ENCODE results near the gene ALG5. TPM values are rescaled to one million over a fixed set of nuclear protein-coding genes. Genes with fewer than 3 reads are reported as not detected.

ALG5 gene
- total RNA-seq, 6 experiments from 2014 or later, result 22.9 to 30.0 (median 28.5) TPM

DNA sequence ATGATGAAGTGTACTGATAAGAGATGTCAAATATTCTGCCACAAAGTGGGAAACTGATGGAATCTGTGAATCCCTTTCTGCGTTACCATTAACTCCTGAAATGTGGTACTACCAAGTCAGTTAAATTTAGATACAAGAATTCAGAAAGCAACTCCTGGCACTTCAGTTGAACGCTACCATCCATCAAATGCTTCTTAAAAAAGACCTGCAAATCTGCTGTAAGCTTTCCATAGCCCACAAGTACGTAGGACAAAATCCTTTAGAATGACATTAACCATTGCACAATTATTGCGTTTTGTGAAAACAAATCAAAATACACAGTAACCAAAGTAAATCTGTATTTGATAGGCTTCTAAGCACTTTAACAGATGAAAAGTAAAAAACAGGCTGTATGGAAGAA lies 84.5 kb downstream of the ALG5 start:
- Histone ChIP-seq H3K4me1 (peaks cover 0 to 11% (median 0%) of the 10 kb centered on the region in 4 donors), H3K4me3 (no peak overlapping the region), H3K9me3 (no peaks in the 10 kb centered on the region), H3K36me3 (no peaks in the 10 kb centered on the region), H3K27me3 (no peaks in the 10 kb centered on the region), H3K27ac (no peak overlapping the region)
- WGBS (ENCODE audit: insufficient coverage, low coverage, low lambda C conversion rate, missing lambda C conversion rate), result 59% methylated on average over 4 of the region's 4 CpGs
- ATAC-seq (no peak), DNase-seq (no peak)
- intact Hi-C loops (cut with DNase I), result no loop called here
- TF ChIP-seq, protein P1, sequence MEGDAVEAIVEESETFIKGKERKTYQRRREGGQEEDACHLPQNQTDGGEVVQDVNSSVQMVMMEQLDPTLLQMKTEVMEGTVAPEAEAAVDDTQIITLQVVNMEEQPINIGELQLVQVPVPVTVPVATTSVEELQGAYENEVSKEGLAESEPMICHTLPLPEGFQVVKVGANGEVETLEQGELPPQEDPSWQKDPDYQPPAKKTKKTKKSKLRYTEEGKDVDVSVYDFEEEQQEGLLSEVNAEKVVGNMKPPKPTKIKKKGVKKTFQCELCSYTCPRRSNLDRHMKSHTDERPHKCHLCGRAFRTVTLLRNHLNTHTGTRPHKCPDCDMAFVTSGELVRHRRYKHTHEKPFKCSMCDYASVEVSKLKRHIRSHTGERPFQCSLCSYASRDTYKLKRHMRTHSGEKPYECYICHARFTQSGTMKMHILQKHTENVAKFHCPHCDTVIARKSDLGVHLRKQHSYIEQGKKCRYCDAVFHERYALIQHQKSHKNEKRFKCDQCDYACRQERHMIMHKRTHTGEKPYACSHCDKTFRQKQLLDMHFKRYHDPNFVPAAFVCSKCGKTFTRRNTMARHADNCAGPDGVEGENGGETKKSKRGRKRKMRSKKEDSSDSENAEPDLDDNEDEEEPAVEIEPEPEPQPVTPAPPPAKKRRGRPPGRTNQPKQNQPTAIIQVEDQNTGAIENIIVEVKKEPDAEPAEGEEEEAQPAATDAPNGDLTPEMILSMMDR (IDR thresholded peaks at IDR 0.05), result no peak
- no peak for TF ChIP-seq POLR2A (IDR thresholded peaks at IDR 0.05)

DNA sequence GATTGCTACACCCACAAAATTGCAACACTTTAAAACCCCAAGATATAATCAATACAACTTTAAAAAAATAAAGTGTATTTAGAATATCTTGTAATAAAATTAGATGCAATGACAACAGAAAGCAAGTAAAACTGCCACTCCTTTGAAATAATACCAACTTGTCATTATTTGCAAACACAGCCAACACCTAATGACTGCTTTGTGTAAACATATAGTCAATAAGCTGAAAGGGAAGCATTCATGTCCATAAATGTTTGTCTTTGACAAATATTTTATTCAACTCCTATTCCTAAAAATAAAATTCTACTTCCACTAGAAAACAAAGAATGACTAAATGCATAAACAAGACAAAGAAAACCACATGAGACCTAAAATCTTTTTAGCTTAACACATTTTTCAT lies 85.7 kb downstream of the ALG5 start:
- intact Hi-C loops (cut with DNase I), result no loop called here

DNA sequence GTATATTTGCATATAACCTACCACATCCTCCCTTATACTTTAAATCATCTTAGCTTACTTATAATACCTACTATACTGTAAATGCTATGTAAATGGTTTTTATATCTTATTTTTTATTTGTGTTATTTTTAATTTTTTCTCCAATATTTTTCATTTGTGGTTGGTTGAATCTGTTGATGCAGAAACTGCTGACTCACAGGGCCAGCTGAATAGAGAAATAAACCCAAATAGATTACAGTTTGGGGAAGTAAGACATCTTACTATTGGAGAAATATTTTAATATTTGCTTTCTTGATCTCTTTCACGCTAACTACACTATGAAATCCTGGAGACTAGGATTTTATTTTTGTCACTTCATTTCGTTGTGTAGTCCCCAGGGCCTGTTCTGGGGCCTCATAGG lies 86.2 kb downstream of the ALG5 start:
- Histone ChIP-seq H3K36me3 (no peaks in the 10 kb centered on the region), H3K4me3 (no peak overlapping the region), H3K9me3 (no peaks in the 10 kb centered on the region), H3K4me1 (no peaks in the 10 kb centered on the region), H3K27ac (no peak overlapping the region), H3K27me3 (no peaks in the 10 kb centered on the region)
- DNase-seq, result no peak
- 56% methylated on average over 2 of the region's 2 CpGs for WGBS (ENCODE audit: insufficient coverage, low coverage, low lambda C conversion rate, missing lambda C conversion rate)
- intact Hi-C loops (cut with DNase I), result no loop called here
- no peak for TF ChIP-seq POLR2A (IDR thresholded peaks at IDR 0.05)
- TF ChIP-seq, protein P1 (IDR thresholded peaks at IDR 0.05), result no peak
- ATAC-seq, result no peak

More for the DNA sequence above, 85.7 kb downstream of the ALG5 start:
- DNase-seq (no peak), ATAC-seq (no peak)
- TF ChIP-seq POLR2A (IDR thresholded peaks at IDR 0.05), result no peak
- TF ChIP-seq, protein P1 (IDR thresholded peaks at IDR 0.05), result no peak
- Histone ChIP-seq H3K27ac (no peak overlapping the region), H3K36me3 (no peaks in the 10 kb centered on the region), H3K27me3 (no peaks in the 10 kb centered on the region), H3K4me1 (no peaks in the 10 kb centered on the region), H3K4me3 (no peak overlapping the region), H3K9me3 (no peaks in the 10 kb centered on the region)

DNA sequence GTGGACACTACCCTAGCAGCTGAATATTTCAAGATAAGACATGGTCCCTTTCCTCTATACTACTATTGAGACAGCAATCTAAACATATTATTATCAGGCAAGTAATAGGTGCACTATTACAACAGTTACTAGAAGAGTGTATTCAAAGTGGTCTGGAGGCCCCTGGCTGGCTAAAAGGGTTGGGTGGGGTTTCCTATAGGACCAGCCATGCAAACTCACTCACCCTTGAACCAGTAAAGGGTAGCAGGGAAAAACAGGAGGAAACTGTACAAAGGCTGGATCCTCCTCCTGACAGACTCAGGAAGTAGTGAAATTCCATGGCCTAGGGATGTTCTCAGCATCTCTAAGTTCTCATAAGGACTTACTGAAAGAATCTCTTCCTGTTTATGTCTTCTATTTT lies 86.8 kb downstream of the ALG5 start:
- DNase-seq, result no peak
- H3K4me1 ChIP-seq, result no peaks in the 10 kb centered on the region
- TF ChIP-seq, protein P1 (IDR thresholded peaks at IDR 0.05), result no peak
- TF ChIP-seq POLR2A (IDR thresholded peaks at IDR 0.05), result no peak
- H3K36me3 ChIP-seq, result no peaks in the 10 kb centered on the region
- H3K27me3 ChIP-seq, result no peaks in the 10 kb centered on the region
- no peak for ATAC-seq
- no peak overlapping the region for H3K4me3 ChIP-seq
- intact Hi-C loops (cut with DNase I), result no loop called here
- H3K9me3 ChIP-seq, result no peaks in the 10 kb centered on the region
- H3K27ac ChIP-seq, result no peak overlapping the region

DNA sequence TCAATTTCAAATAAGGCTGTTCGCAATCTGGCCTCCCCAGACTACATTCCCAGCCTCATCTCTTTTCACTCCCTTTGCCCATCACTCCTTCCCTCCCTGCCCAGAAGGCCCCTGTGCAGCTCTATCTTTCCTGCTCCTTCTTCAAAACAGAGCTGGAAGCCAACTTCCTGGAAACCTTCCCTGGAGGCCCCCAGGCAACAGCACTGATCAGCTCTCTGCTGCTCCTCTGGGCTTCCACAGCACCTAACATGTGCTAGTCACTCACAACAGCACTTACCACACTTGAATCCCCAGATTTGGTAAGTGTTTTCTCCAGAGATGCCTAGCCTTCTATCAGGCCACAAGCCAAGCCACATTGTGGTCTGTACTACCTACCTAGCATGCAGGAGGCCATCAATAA lies 88.6 kb downstream of the ALG5 start:
- ATAC-seq, result no peak
- H3K4me3 ChIP-seq, result no peak overlapping the region
- WGBS (ENCODE audit: insufficient coverage, low coverage, low lambda C conversion rate, missing lambda C conversion rate), result 86% methylated on average over 1 of the region's 1 CpG
- H3K36me3 ChIP-seq, result no peaks in the 10 kb centered on the region
- TF ChIP-seq, protein P1 (IDR thresholded peaks at IDR 0.05), result no peak
- TF ChIP-seq POLR2A (IDR thresholded peaks at IDR 0.05), result no peak
- no peak for DNase-seq
- no peak overlapping the region for H3K27ac ChIP-seq
- no peaks in the 10 kb centered on the region for H3K4me1 ChIP-seq
- intact Hi-C loops (cut with DNase I), result no loop called here
- no peaks in the 10 kb centered on the region for H3K9me3 ChIP-seq
- no peaks in the 10 kb centered on the region for H3K27me3 ChIP-seq
